GM19468 (cell line): ENCODE results near the gene USP2.

Source experiments
- ATAC-seq: cut with Tn5 transposase; IDR thresholded peaks from one replicate; pipeline ENCODE4 v1.9.1; 2021; ENCODE audit warnings: mild to moderate bottlenecking, moderate library complexity, moderate number of reproducible peaks; ENCODE audit not compliant: unreplicated experiment; ENCODE audit errors: extremely low read depth

The USP2 gene

GRCh38 chr11:119378851-119379465, 2.5 kb downstream of the USP2 start:
- no peak for ATAC-seq

- no peak for ATAC-seq
Observed at GRCh38 chr11:119377961-119378667, 3.4 kb downstream of the USP2 start.

DNA sequence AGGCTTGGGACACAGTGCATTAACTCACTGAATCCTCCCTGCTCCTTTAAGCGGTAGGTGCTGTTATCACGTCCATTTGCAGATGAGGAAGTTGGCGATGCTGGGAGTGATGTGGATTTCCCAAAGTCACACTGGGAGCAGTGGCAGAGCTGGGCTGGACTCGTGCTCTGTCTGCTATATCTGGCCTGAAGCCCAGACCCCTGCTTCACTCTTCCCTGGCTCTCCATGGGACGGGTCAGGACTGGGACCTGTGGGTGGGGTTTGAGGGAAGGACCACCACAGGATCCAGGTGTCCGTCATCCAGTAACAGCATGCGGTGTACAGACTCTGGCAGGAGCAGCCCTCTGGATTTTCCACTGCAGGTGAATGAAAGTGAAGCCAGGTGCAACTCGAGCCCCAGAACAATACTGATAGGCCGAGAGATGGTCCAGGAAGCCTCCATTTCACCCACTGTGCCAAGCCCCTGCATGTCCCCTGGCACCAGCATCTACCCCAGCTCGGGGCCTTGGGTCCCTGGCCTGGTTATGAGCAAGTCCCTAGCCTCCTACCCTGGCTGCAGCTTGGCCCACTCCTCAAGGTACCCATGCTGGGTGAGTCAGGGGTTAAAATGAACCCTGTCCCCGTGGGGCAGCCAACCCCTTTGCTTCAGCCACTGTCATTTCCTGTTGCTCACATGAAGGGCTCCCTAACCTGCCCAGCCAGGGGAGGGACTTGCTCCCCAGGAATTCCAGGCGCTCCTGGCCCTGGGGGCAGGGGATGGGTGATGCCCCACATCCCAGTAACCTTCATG, 4.2 kb downstream of the USP2 start:
- no peak for ATAC-seq

DNA sequence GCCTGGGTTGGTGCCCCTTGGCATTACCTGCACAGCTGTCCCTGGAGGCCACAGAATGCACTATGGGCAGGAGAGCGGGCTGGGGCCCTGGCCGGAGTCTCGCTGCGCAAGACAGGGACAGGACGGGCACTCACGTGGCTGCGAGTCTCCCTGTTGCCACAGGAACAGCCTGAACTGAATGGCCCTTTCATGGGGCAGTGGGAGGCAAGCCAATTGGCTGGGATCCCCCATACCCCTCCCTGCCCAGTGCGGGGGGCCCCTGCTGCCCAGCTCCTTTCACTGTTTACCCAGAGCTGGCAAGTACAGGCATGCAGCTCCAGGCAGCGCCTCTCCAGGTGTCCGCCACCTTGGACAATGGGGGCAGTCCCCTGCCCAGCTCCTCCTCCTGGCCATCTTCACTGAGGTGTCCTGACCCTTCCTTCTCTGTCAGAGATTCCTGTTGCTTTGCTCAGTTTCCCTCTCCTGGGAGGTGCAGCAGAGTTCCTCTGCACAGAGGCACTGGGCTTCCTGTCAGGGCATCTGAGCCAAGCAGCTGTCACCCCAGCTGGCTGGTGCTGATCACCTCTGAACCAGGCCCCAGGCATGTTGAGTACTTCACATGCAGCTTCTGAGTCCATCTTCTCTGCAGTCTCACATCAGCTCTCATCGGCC, 5.2 kb downstream of the USP2 start:
- ATAC-seq, result no peak

GRCh38 chr11:119375337-119376196, 5.9 kb downstream of the USP2 start:
- no peak for ATAC-seq

DNA sequence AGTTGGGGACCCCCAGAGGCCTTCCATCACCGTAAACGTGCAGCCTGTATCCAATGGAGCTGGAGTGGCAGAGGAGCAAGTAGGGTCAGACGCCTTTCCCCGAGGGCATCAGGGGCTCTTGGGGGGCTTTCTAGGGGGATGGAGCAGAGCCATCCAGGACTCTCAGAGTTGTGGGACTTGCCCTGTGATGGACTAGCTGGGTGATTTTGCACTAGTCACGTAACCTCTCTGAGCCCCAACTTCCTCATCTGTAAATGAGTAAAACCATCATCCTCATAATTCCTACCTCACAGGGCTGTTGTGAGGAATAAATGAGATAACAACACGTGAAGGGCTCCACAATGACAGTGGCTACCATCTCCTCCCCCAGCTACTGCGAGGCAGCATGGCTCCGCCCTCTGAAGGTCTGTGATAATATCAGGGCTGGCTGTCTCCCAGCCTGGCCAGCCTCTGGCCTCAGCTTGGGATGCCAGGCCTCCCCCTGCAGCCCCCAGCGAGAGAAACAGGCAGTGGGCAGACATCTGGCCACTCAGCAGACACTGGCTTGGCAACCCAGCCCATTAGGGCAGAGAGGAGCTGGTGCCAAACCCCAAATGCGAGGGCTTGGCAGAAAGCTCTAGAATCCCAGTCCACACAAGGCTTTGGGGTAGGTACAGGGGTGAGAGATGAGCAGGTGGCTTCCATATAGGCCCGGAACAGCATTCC, 6.7 kb downstream of the USP2 start:
- no peak for ATAC-seq

GRCh38 chr11:119373921-119374631, 7.4 kb downstream of the USP2 start:
- ATAC-seq, result no peak

DNA sequence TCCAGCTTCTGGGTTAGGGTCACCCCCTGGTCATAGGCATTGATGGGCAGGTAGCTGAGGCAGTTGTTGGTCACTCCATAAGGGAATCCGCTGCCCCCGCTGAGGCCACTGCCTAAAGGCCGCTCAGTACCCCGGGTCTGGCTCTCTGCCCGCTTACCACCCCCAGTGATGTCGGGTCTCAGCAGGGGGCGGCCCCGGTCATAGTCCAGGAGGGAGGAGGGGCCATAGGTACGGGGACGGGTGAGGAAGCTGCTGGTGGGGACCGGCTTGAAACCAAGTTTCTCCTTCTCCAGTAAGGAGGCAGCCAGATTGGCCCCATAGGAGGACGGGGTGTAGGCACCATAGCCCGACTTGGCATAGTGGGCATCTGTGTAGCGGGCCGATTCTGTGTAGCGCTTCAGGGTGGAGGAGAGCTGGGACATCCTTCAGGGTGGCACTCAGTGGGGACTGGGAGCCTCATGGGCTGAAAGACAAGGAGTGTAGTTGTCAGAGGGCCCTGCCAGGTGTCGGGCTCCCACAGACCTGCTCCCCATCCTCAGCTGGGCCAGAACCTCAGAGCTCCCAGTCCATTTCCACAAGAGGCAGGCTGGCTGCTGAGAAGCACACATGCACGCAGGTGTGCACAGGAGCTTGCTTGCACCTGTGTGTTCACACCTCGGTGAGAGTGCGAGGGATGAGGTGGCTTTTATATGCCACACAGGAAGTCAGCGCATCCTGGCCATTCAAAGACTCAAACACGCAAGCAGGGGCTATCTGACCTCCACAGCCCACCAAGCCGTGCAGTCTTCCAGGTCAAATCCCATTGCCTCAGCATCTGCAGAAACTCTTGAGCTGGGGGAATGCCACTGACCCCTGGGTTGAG, 8.2 kb downstream of the USP2 start:
- no peak for ATAC-seq

GRCh38 chr11:119372260-119373058, 9.0 kb downstream of the USP2 start:
- ATAC-seq, result no peak

DNA sequence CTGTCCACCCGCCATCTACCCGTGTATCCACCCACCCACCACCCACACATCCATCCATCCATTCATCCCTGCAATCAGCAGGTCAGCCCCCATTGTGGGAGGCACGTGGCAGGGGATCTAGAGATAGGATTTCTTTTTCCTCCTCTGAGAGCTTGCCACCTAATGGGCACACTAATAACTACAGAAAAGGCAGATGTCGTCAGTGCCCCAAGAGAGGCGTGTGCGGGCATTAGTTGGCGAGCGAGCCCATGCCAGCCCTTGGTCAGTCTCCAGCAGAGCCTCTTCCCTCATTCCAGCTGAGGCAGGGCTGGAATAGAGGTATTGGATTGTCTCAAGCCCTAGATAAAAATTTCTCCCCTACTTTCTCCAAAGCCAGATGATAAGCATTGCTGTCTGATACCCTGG, 9.7 kb downstream of the USP2 start:
- ATAC-seq, result no peak

GRCh38 chr11:119371067-119371601, 10.4 kb downstream of the USP2 start:
- ATAC-seq, result no peak

DNA sequence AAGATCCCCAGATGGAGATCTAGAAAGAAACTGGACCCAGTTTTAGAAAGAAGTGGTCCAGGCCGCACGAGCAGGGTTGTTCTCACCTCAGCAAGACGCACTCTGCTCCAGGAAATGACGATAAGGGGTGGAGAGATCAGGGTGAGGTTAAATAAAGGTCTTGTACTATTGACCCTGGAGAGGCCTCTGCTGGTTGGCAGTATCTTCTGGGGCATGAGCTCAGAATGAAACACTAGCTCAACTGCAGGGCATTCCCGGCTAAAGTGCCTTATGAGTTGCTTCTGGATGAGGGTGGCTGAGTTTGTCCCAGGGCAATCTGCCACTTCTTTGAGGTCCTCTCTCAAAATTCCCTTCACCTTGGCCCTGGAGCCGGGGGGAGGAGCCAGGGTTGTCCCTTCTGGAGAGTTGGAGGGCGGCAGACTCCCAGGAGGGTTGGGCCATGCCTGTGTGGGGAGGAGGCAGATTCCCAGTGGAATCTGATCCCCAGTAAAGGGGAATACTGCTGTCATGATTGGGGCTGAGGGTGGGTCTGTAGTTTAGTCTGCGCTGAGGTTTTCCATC, 10.9 kb downstream of the USP2 start:
- ATAC-seq, result no peak

DNA sequence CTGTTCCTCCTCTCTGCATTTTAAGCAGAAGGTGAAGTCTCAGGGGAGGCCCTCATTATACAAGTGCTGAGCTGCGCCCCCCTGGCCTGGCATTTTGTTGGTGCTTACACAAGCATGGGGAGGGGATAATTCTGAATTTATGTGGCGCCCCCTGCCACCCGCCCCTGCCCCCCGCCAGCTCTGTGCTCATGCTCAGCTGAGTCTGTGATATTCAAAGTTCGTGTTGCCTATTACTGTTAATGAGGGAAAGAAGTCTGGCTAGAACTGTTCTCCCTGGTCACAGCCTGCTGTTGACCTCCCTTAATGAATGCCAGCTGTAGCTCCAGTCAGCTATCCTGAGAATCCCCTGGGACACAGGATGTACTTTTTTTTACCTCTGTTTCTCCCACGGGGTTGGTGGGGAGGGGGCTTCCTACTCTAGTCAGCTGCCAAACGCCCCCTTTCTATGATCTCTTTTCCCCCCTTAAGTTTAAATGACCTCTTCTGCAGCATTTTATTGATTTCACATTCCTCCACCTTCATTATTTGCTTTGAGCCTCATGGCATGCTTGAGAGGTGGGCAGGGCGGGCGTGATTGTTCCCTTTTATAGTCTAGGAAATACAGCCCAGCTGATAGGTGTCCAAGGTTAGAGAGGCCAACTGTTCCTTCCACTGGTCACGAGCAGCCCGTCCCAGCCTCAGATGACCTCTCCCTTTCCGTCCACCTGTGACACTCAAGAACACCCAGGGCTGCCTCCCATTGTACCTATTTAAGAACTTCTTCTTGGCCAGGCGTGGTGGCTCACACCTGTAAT, 12.2 kb downstream of the USP2 start:
- no peak for ATAC-seq

DNA sequence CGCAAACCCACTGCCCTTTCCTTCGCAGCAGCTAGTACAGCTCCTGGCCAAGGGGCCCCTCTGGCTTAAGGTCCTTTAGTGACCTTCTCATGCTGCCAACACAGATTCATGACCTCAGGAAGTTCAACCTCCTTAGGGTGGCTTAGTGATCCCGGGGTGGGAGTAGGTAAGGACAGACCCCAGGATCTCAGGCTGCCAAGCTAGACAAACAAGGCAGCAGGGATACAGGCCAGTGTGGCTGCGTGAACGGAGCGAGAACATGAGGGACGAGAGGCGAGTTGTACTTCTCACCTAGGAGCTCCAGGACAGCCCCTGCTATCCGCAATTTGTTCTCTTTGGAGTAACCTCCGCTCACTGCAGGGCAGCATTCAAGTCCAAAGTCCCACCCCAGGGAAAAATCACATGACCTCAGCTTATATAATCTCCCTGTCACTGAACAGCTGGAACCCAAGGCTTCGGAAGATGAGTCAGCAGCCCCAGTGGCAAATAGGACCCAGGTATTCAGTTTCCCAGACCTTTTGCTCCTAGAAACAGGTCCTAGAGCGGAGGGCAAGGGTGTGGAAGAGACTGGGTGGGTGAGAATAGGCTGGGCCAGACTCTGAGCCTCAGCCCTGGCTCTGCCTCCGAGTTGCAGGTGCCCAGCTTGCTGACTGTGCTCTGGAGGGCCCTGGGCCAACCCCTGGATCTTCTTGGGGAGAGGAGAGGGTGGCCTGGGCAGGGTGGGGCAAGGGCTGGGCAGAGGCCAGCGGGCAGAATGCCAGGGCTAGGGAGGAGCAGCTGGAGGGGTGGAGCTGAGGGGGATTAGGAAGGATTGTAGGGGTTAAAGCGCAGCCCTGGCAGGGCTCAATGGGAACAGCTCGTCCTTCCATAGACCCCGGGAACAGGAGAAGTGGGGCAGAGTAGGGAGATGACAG, 13.1 kb downstream of the USP2 start:
- ATAC-seq, result no peak

GRCh38 chr11:119367661-119368120, 13.8 kb downstream of the USP2 start:
- no peak for ATAC-seq
